NCI-H1417 treated with DMSO at 0.1 percent for 48 hours (cell line): ENCODE measurements around the gene SLC34A1.
"Not testable (repeated sequence)": the region's sequence is repeated elsewhere in the genome, so short reads cannot be mapped to it uniquely, and the experiment has no call there.

Experiments used
- DNase-seq: peaks from one replicate; lab custom pipeline; 2025; lab: John Stamatoyannopoulos, UW

The SLC34A1 gene

DNA sequence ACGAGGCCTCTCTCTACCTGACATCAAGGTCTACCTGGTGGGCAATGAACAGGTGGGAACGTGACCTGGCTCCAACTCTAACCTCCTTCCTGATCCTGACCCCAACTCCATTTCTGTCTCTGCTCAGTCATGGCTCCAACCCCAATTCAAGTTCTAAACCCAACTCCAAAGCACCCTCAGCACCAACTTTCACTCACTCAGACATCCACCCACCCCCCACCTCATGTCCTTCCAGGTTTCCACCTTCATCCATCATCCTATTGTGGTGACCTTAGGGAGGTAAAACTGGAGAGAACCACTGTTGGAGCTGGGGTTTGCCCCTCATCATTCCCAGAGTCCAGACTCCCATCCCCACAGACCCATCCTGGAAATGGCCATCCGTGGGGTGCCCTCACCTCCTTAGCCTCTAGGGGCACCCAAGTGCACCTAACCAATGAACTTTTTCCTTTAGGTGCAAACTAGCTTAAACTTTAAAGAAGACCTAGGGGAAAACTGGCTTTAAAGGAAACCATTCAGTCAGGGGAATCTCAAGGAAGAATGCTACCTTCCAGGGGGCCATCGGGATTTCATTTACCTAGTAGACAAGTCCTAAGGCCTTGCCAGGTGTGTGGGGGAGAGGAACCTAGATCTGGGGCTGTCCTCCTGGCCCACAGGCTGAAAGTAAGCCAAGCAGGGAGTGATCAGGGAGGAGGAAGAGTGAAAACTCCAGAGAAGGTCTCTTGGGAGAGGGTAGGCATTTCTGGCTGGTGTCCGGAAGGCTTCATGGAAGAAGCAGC lies 15.2 kb upstream of the SLC34A1 start:
- no peak for DNase-seq

DNA sequence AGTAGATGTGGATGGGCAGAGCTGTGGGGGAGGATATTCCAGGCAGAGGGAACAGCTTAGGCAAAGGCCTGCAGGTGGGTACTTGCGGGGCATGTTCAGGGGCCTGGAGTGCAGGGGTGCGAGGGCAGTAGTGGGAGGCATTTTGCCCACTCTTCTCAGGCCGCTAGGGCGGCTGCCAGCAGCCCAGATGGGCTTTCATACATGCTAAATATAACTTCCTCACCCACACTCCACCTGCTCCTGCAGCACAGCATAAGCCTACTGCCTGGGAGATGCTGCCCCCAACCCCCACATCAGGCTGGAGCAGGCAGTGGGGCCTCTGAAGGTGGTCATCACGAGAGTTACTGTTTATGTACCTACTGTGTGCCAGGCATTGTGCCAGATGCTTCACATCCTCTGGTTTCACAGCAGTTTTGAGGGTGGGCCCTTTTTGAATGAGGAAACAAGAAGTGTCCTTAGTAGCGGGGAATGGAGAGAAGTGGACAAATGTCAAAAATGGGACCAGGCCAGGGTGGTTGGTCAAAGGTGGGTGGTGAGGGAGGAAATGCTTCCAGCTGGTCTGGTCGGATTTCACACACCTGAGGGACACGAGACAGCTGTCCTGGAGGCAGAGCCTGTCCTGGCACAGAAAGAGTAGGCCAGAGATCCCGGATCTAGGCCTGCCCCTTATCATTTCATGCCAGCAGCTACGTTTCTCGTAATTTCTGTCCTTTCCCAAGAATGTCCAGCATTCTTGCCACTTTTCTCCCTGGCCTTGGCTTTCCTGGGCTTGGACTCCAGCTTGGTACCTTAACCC lies 14.4 kb upstream of the SLC34A1 start:
- no peak for DNase-seq

DNA sequence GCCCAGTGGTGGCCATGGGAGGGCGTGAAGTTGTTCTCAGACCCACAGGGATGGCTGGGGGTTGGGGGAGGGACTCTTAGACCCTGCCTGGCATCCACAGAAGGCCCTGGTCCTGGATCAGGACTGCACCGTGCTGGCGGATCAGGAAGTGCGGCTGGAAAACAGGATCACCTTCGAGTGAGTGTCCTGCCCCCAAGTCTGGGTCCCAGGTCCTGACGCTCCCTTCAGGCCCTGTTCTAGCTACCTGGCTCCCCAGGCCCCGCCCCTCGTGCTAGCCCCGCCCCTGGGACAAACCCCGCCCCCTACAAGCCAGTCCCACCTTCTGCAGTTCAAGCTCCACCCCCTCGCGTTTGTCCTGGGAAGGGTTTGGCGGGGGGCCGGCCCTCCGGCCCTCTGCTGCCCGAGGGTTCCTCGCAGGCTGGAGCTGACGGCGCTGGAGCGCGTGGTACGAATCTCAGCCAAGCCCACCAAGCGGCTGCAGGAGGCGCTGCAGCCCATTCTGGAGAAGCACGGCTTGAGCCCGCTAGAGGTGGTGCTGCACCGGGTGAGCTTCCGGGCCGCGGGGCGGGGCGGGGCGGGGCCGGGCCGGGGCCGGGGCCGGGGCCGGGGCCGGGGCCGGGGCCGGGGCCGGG lies 13.6 kb upstream of the SLC34A1 start:
- no peak for DNase-seq

DNA sequence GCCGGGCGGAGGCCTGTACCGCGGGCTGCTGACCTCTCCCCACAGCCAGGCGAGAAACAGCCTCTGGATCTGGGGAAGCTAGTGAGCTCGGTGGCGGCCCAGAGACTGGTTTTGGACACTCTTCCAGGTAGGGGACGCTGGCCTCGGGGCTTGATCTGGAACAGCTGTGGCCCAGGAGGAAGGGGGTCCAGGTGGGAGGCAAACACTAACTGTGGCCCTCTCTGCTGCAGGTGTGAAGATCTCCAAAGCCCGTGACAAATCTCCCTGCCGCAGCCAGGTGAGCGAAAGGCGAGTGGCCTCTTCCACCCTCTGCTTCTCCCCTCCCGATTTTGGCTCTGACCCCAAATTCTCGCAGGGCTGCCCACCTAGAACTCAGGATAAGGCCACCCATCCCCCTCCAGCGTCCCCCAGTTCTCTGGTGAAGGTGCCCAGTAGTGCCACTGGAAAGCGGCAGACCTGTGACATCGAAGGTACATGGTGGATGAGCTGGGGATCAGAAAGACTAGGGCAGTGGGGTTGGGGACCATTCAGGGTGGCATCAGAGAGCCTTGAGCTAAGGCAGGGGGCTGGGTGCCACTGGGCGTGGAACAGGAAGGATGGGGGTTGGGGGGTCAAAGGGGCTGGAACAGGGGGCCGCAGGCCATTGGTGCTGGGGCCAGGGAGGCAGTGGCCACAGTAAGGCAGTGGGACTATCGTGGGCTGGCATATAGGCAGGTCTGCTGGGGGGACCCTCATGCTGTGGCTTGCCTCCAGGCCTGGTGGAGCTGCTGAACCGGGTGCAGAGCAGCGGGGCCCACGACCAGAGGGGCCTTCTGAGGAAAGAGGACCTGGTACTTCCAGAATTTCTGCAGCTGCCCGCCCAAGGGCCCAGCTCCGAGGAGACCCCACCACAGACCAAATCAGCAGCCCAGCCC lies 12.9 kb upstream of the SLC34A1 start:
- DNase-seq = no peak

DNA sequence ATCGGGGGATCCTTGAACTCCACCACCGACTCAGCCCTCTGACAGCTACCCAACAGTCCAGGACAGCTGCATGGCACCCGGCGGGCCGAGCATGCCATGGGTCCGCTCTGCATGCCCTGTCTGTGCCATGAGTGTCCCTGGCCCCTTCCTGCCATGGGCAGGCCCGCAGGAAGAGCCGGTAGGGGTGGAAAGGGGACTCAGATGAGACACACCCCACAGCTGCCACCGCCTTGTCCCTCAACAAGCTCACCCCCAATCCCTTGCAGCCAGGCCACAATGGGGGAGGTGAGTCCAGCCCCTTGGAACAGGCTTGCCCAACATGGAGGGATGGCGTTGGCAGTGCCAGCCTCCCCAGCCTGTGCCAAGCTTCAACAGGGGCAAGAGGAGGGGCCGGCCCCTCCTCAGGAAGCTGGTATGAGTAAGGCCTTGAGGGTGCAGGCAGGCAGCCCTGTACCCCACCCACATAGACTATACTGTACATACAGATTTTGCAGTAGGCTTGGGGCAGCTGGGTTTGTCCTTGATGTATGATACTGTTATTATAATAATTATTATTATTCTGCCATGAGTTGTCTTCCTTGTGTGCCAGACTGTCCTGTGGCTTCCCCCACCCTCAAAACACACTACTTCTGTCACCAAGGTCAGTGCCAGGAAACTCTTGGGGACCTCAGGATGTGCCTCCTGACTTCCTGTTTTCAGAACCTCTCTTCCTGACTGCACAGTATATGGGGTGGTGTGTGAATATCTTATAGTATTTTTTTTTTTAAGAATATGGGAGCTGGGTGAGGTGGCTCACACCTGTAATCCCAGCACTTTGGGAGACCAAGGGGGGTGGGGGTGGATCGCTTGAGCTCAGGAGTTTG lies 12.0 kb upstream of the SLC34A1 start:
- no peak for DNase-seq

DNA sequence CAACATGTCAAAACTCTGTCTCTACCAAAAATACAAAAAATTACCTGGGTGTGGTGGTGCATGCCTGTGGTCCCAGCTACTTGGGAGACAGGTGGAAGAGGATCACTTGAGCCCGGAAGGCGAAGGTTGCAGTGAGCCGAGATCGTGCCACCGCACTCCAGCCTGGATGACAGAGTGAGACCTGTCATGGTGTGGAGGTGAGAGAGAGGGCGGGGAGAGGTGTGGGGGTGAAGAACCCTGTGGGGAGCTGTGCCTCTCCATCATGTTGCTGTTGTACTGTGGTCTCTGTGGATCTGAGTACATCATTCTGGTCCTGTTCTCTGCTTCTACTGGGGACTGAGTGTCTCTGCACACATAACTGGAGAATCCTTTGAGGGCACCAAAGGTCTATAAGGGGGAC lies 11.3 kb upstream of the SLC34A1 start:
- DNase-seq = no peak

DNA sequence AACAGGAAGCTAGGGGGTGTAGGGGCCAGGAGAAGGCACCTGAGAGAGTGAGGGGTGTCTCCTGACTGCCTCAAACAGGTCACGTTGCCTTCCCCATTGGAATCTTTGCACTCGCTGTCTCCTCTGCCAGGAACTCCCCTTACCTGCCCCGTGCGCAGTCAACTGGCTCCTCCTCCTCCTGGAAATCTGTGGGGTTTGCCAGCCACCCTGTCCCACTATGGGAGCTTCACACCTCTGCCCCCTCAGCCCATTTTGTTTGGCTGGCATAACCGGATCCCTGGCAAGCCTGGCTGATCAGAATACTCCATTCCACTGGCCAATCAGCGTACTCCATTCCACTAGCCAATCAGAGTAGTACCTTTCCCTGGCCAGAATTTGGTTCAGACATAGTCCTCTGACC lies 10.4 kb upstream of the SLC34A1 start:
- DNase-seq = no peak

DNA sequence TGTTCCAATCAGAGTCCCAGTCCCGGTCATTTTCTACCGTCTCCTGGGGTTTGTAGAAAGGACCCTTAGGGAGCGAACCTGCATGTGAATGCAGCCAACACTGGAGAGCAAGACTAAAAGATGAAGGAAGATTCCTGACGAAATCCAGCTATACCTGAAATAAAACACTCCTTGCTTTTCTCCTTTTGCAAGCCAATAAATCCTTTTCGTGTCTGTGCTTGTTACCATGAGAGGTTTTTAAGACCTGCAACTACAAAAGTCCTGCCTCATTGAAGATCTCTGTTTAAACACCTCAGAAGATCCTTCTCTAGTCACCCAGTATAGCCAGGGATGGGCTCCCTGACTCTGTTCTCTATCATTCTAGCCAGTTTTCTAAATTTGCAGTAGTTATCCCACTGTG lies 10.0 kb upstream of the SLC34A1 start:
- no peak for DNase-seq

GRCh38 chr5:177375516-177375915 lies 8.7 kb upstream of the SLC34A1 start:
- DNase-seq = not testable (repeated sequence)

GRCh38 chr5:177376107-177376506 lies 8.1 kb upstream of the SLC34A1 start:
- DNase-seq = no peak

- DNase-seq = no peak
Observed at GRCh38 chr5:177377851-177378776, 6.1 kb upstream of the SLC34A1 start.

- no peak for DNase-seq
Observed at GRCh38 chr5:177378884-177379883, 5.0 kb upstream of the SLC34A1 start.

GRCh38 chr5:177380805-177381126 lies 3.5 kb upstream of the SLC34A1 start:
- DNase-seq = no peak

DNA sequence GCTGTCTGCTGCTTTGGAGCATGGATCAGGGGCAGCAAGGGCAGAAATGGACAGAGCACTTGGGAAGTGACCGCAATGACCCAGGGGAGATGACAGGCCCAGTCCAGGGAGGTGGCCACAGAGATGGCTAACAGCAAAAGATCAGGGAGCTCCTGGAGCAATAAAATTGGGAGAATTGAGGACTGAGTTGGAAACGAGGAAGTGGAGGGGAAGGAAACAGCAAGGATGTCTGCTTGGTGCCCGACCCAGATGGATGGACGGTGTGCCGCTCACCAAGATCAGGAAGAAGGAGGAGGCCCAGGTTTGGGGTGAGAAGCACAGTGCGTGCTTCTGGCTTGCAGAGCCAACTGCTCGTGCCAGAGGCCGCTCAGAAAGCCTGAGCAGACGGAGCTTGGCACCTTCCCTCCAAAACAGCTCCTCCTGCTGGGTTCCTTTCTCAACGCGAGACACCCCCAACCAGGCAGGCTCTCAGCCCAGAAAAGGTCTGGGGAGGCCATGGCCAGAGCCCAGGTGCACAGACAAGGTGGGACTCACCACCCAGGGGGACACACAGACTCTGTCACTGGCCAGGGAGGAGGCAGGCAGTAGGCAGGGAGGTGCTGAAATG lies 1.7 kb upstream of the SLC34A1 start:
- DNase-seq = no peak

DNA sequence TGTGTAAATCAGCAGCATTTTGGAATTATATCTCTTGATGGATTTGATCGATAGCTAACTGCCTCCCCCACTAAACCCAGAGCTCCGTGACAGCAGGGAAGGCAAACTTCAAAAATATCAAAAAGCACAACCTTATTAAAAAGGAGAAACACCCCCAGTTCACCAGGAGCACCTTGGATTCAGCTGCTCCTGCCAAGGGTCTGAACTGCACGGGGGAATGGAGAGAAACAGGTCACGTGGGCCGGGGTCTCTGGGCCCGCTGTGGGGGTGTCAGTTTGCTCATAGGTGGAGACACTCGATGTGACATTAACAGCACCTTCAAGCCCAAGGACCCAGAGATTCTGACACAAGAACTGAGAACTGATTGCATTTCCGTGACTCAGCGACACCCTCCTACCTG lies 1.1 kb upstream of the SLC34A1 start:
- no peak for DNase-seq

DNA sequence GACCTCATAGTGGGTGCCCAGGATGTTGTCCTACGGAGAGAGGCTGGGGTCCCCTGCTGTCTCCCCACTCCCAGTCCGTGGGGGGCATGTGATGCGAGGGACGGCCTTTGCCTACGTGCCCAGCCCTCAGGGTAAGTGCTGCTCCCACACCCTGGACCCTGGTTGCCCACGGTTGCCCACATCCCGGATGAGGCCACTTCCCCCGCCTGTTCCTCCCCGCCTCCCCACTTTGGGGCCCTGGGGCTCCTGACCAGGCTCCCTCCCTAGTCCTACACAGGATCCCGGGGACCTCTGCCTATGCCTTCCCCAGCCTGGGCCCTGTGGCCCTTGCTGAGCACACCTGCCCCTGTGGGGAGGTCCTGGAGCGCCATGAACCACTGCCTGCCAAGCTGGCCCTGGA lies 1.5 kb downstream of the SLC34A1 start:
- DNase-seq = no peak

- DNase-seq = no peak
Observed at GRCh38 chr5:177386542-177386941, 2.3 kb downstream of the SLC34A1 start.

- DNase-seq = no peak
Observed at GRCh38 chr5:177387405-177387804, 3.2 kb downstream of the SLC34A1 start.
